Measurements from ENCODE around the gene TMEM115.

TMEM115 gene

GRCh38 chr3:50321336-50322114, 37.8 kb downstream of the TMEM115 start:
- TF ChIP-seq POLR2AphosphoS5 (IDR thresholded peaks at IDR 0.05; ENCODE audit: low read depth), result peak; percentile 32; the same call in 1 of the 2 replicates
- TF ChIP-seq, protein P1, sequence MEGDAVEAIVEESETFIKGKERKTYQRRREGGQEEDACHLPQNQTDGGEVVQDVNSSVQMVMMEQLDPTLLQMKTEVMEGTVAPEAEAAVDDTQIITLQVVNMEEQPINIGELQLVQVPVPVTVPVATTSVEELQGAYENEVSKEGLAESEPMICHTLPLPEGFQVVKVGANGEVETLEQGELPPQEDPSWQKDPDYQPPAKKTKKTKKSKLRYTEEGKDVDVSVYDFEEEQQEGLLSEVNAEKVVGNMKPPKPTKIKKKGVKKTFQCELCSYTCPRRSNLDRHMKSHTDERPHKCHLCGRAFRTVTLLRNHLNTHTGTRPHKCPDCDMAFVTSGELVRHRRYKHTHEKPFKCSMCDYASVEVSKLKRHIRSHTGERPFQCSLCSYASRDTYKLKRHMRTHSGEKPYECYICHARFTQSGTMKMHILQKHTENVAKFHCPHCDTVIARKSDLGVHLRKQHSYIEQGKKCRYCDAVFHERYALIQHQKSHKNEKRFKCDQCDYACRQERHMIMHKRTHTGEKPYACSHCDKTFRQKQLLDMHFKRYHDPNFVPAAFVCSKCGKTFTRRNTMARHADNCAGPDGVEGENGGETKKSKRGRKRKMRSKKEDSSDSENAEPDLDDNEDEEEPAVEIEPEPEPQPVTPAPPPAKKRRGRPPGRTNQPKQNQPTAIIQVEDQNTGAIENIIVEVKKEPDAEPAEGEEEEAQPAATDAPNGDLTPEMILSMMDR (IDR thresholded peaks at IDR 0.05; ENCODE audit: insufficient read depth, low read length), result peak; percentile 32
- TF ChIP-seq, protein P2, sequence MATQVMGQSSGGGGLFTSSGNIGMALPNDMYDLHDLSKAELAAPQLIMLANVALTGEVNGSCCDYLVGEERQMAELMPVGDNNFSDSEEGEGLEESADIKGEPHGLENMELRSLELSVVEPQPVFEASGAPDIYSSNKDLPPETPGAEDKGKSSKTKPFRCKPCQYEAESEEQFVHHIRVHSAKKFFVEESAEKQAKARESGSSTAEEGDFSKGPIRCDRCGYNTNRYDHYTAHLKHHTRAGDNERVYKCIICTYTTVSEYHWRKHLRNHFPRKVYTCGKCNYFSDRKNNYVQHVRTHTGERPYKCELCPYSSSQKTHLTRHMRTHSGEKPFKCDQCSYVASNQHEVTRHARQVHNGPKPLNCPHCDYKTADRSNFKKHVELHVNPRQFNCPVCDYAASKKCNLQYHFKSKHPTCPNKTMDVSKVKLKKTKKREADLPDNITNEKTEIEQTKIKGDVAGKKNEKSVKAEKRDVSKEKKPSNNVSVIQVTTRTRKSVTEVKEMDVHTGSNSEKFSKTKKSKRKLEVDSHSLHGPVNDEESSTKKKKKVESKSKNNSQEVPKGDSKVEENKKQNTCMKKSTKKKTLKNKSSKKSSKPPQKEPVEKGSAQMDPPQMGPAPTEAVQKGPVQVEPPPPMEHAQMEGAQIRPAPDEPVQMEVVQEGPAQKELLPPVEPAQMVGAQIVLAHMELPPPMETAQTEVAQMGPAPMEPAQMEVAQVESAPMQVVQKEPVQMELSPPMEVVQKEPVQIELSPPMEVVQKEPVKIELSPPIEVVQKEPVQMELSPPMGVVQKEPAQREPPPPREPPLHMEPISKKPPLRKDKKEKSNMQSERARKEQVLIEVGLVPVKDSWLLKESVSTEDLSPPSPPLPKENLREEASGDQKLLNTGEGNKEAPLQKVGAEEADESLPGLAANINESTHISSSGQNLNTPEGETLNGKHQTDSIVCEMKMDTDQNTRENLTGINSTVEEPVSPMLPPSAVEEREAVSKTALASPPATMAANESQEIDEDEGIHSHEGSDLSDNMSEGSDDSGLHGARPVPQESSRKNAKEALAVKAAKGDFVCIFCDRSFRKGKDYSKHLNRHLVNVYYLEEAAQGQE (IDR thresholded peaks at IDR 0.05; ENCODE audit: insufficient replicate concordance, low read depth), result no peak
- H3K4me3 ChIP-seq (replicated peaks; ENCODE audit: insufficient read depth, low read length), result peak overlapping the region; percentile 68

GRCh38 chr3:50320853-50321335, 38.4 kb downstream of the TMEM115 start:
- TF ChIP-seq SPI1 (IDR thresholded peaks at IDR 0.05; ENCODE audit: borderline replicate concordance, low read depth) (no peak), GABPA (IDR thresholded peaks at IDR 0.05; ENCODE audit: low read depth) (no peak), POLR2AphosphoS5 (IDR thresholded peaks at IDR 0.05; ENCODE audit: low read depth) (no peak)
- TF ChIP-seq, protein P2 (IDR thresholded peaks at IDR 0.05; ENCODE audit: insufficient replicate concordance, low read depth), result no peak
- TF ChIP-seq, protein P1 (IDR thresholded peaks at IDR 0.05; ENCODE audit: insufficient read depth, low read length), result no peak
- Histone ChIP-seq H3K27me3 (ENCODE audit: insufficient read depth, poor library complexity, severe bottlenecking) (no peaks in the 10 kb centered on the region), H3K4me3 (replicated peaks; ENCODE audit: insufficient read depth, low read length) (peak overlapping the region; percentile 68), H3K27ac (replicated peaks) (peak overlapping the region; percentile 100)
- DNase-seq (ENCODE audit: low read depth in 1 of 2, low spot score in 1 of 2), result peak; percentile 60 to 65

More at GRCh38 chr3:50321336-50322114, 37.8 kb downstream of the TMEM115 start:
- Histone ChIP-seq H3K27me3 (ENCODE audit: insufficient read depth, poor library complexity, severe bottlenecking) (no peaks in the 10 kb centered on the region), H3K27ac (replicated peaks) (peak overlapping the region; percentile 100)
- DNase-seq (ENCODE audit: low read depth in 1 of 2, low spot score in 1 of 2), result peak; percentile 78 to 87

- peak overlapping the region; percentile 100; the same call in 1 of the 2 replicates for H3K27ac ChIP-seq (replicated peaks)
- DNase-seq (ENCODE audit: low read depth in 1 of 2, low spot score in 1 of 2), result no peak
- TF ChIP-seq, protein P2 (IDR thresholded peaks at IDR 0.05; ENCODE audit: insufficient replicate concordance, low read depth), result no peak
- TF ChIP-seq, protein P1 (IDR thresholded peaks at IDR 0.05; ENCODE audit: insufficient read depth, low read length), result no peak
- TF ChIP-seq POLR2AphosphoS5 (IDR thresholded peaks at IDR 0.05; ENCODE audit: low read depth), result no peak
- no peak for TF ChIP-seq SPI1 (IDR thresholded peaks at IDR 0.05; ENCODE audit: borderline replicate concordance, low read depth)
- no peak for TF ChIP-seq GABPA (IDR thresholded peaks at IDR 0.05; ENCODE audit: low read depth)
Observed at GRCh38 chr3:50319894-50320625, 39.3 kb downstream of the TMEM115 start.

More at GRCh38 chr3:50319894-50320625, 39.3 kb downstream of the TMEM115 start:
- H3K4me3 ChIP-seq (replicated peaks; ENCODE audit: insufficient read depth, low read length), result peak overlapping the region; percentile 68
- no peaks in the 10 kb centered on the region for H3K27me3 ChIP-seq (ENCODE audit: insufficient read depth, poor library complexity, severe bottlenecking)

Measured in HL-60 (cell line).